Gastrocnemius medialis (tissue), 4 donors: Measurements from ENCODE around the gene CGNL1. TPM values are rescaled to one million over a fixed set of nuclear protein-coding genes. Genes with fewer than 3 reads are reported as not detected.

Experiments
- ATAC-seq, 2 donors: fragments of 150-250 bp; one replicate each; pipeline ENCODE4 v1.9.1; 2016
- DNase-seq, 2 donors: peaks; one replicate each; pipeline ENCODE4 v3.0.0-alpha.2; 2019
- H3K27ac ChIP-seq, 4 donors: fragments of 200-600 bp; sonication (generic); 1 replicate in 1 of 4; 2 replicates in 3 of 4; pipeline ENCODE4 v1.5.1; 2016 to 2018; ENCODE audit warnings: mild to moderate bottlenecking in 2 of 4, moderate library complexity in 1 of 4
- H3K27me3 ChIP-seq, 3 donors: fragments of 200-600 bp; sonication (generic) in 2 of 3; 1 replicate in 1 of 3; 2 replicates in 2 of 3; pipeline versions ENCODE4 v1.5.1 to v1.6.0; 2016 to 2019; ENCODE audit warnings: mild to moderate bottlenecking in 1 of 3, moderate library complexity in 1 of 3
- H3K36me3 ChIP-seq, 2 donors: fragments of 200-600 bp; sonication (generic) in 1 of 2; one replicate each; pipeline ENCODE4 v1.5.1; 2017 to 2018
- H3K4me1 ChIP-seq, 2 donors: fragments of 200-600 bp; sonication (generic) in 1 of 2; one replicate each; pipeline ENCODE4 v1.5.1; 2016 to 2017; ENCODE audit warnings: mild to moderate bottlenecking in 2 of 2
- H3K4me3 ChIP-seq, 4 donors: fragments of 200-600 bp; sonication (generic) in 3 of 4; 1 replicate in 1 of 4; 2 replicates in 3 of 4; pipeline ENCODE4 v1.5.1; 2016 to 2019; ENCODE audit warnings: mild to moderate bottlenecking in 2 of 4
- H3K9me3 ChIP-seq, 3 donors: fragments of 200-600 bp; sonication (generic) in 2 of 3; 1 replicate in 1 of 3; 2 replicates in 2 of 3; pipeline ENCODE4 v1.5.1; 2016 to 2019
- POLR2A ChIP-seq, 2 donors: fragments of 450-650 bp; IDR thresholded peaks; one replicate each; pipeline ENCODE4 v1.6.1; 2017; ENCODE audit warnings: antibody characterized with exemption in 2 of 2, mild to moderate bottlenecking in 2 of 2, moderate library complexity in 2 of 2
- in situ Hi-C, 4 donors: fragments of 200-750 bp; cut with MboI; loops; one replicate each; pipeline versions ENCODE4 v1.15.0 to v1.8.0; 2017; ENCODE audit warnings: low sequenced_read_pairs in 4 of 4
- intact Hi-C: fragments of 100-400 bp; cut with DNase I; formaldehyde crosslinking; loops from one replicate; pipeline ENCODE4 v1.15.1; 2023; ENCODE audit warnings: low total_unique reads
- total RNA-seq, 4 donors: library from RNA; depleted of rRNA; stranded (reverse); fragments of >200 nt; gene quantifications; one replicate each; pipeline versions ENCODE4 v1.1.0 to v1.2.3, GENCODE V29; 2016
- TF ChIP-seq, protein P1 (sequence below), 5 experiments: fragments of 450-650 bp in 3 of 5; fragments of 200-600 bp in 2 of 5; sonication (generic) in 2 of 5; IDR thresholded peaks in 4 of 5; conservative IDR thresholded peaks in 1 of 5; 1 replicate in 4 of 5; 2 replicates in 1 of 5; pipeline ENCODE4 v1.5.1; 2016 to 2019; ENCODE audit warnings: antibody characterized with exemption in 5 of 5, mild to moderate bottlenecking in 3 of 5, moderate library complexity in 3 of 5

CGNL1 gene
- total RNA-seq, 4 donors from 2014 or later, result 0.15 to 0.85 (median 0.49) TPM

DNA sequence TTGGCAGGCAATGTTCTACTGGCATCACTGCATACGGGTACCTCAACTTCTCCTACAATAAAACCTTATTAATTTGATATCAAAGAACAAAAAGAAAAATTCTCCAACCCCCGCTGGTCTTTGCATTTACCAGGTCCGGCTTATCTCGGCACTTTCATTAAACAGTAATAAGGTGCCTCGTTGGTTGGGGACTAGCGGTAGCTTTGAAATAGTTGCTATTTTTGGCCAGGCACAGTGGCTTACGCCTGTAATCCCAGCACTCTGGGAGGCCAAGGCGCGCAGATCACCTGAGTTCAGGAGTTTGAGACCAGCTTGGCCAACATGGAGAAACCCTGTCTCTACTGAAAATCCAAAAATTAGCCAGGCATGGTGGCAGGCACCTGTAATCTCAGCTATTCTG is 32.0 kb upstream of the CGNL1 start:
- ATAC-seq (no peak), DNase-seq (no peak)
- H3K4me3 ChIP-seq, result no peak overlapping the region
- intact Hi-C loops (loop anchor here (5.0 to 10.0 kb wide), 2 partner anchors 121 to 198 kb away; no protein-coding TSS in a partner anchor), in situ Hi-C loops (loop anchor here (5.0 kb wide), 2 partner anchors 183 to 188 kb away; no protein-coding TSS in a partner anchor)
- TF ChIP-seq POLR2A (IDR thresholded peaks at IDR 0.05), result no peak
- TF ChIP-seq, protein P1, sequence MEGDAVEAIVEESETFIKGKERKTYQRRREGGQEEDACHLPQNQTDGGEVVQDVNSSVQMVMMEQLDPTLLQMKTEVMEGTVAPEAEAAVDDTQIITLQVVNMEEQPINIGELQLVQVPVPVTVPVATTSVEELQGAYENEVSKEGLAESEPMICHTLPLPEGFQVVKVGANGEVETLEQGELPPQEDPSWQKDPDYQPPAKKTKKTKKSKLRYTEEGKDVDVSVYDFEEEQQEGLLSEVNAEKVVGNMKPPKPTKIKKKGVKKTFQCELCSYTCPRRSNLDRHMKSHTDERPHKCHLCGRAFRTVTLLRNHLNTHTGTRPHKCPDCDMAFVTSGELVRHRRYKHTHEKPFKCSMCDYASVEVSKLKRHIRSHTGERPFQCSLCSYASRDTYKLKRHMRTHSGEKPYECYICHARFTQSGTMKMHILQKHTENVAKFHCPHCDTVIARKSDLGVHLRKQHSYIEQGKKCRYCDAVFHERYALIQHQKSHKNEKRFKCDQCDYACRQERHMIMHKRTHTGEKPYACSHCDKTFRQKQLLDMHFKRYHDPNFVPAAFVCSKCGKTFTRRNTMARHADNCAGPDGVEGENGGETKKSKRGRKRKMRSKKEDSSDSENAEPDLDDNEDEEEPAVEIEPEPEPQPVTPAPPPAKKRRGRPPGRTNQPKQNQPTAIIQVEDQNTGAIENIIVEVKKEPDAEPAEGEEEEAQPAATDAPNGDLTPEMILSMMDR (IDR thresholded peaks at IDR 0.05 in 4 of 5, conservative IDR thresholded peaks at IDR 0.05 in 1 of 5), result no peak
- no peak overlapping the region for H3K27ac ChIP-seq
- no peaks in the 10 kb centered on the region for H3K27me3 ChIP-seq
- H3K36me3 ChIP-seq, result no peaks in the 10 kb centered on the region
- H3K4me1 ChIP-seq, result no peaks in the 10 kb centered on the region
- no peaks in the 10 kb centered on the region for H3K9me3 ChIP-seq

DNA sequence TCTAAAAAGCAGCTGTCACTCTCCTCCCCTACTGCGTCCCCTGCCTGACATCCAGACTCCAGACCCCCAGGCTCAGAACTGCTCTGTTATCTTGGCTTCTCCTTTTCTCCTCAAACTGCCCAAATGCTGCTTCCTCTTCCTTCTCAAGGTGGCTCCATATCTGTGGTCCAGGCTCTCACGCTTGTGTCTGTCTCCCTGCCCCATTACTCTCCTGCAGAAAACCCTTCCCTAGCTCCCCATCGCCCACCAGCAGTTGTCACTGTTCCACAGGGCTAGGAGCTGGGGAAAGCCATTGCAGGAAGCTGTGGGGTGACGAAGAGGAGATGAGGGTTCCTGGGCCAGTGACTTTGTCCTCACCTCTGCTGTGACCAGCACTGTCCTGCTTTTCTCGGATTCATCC is 30.7 kb upstream of the CGNL1 start:
- no peak for DNase-seq
- in situ Hi-C loops, result no loop called here
- Histone ChIP-seq H3K27ac (no peak overlapping the region), H3K36me3 (no peaks in the 10 kb centered on the region), H3K27me3 (no peaks in the 10 kb centered on the region), H3K4me3 (no peak overlapping the region), H3K4me1 (no peaks in the 10 kb centered on the region), H3K9me3 (no peaks in the 10 kb centered on the region)
- ATAC-seq, result no peak
- TF ChIP-seq POLR2A (IDR thresholded peaks at IDR 0.05), result no peak
- TF ChIP-seq, protein P1 (IDR thresholded peaks at IDR 0.05 in 4 of 5, conservative IDR thresholded peaks at IDR 0.05 in 1 of 5), result no peak
- intact Hi-C loops, result loop anchor here (10.0 kb wide), 1 partner anchor 119 kb away; no protein-coding TSS in a partner anchor

DNA sequence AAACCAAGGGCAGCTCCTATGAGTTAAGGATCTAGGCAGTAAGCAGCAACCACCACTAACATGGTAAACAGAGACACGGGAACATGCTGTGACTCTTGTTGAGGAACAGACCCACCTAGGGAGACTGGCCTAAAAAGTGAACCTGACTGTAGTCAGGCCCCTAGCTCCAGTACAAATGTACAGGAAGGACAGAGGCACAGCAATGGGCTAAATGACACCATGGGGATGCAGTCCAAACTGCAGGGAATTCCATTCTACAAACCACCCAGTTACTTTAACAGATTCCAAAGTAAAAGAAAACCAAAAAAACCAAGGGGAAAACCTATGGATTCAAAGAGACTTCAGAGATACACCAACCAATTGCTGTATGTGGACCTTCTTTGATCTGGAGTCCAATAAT is 28.2 kb upstream of the CGNL1 start:
- no peak overlapping the region for H3K4me3 ChIP-seq
- in situ Hi-C loops, result no loop called here
- no peak for DNase-seq
- intact Hi-C loops, result loop anchor here (10.0 kb wide), 1 partner anchor 117 kb away; no protein-coding TSS in a partner anchor
- H3K27me3 ChIP-seq, result no peaks in the 10 kb centered on the region
- no peak for ATAC-seq
- no peak for TF ChIP-seq POLR2A (IDR thresholded peaks at IDR 0.05)
- TF ChIP-seq, protein P1 (IDR thresholded peaks at IDR 0.05 in 4 of 5, conservative IDR thresholded peaks at IDR 0.05 in 1 of 5), result no peak
- no peaks in the 10 kb centered on the region for H3K4me1 ChIP-seq
- no peaks in the 10 kb centered on the region for H3K36me3 ChIP-seq
- H3K27ac ChIP-seq, result no peak overlapping the region
- no peaks in the 10 kb centered on the region for H3K9me3 ChIP-seq

DNA sequence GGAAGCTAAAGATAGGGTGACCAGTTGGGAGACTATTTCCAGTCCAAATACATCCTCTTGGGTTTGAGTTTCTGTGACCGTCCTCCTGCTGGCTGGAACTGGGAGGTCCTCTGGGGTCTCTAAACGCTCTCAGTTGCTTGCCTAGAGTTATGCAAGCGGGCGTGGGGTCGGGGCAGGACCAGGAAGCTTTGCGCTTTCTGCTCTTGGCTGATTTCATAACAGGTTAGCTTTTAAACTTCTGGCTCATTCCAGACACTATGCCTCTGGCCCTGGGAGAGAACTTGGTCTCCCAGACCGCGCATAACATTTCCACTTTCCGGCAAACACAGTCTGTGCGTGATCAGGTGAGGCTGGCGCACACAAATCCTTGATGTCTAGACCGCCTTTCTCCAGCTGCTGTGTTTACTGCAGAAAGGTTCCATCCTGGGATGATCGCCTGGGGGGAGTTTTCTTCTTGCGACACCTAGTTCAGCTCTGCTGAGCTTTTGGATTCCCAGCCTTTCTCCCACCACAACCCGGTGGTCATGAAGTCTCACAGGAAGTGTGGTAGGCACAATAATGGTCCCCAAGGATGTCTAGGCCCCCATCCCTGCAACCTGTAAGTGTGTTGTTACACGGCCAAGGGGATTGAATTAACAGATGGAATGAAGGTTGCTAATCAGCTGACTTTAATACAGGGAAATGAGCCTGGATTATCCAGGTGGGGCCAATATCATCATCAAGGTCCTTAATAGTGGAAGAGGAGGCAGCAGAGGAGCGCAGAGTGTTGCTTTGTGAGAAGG is 23.6 kb upstream of the CGNL1 start:
- no peaks in the 10 kb centered on the region for H3K9me3 ChIP-seq
- no peak for TF ChIP-seq POLR2A (IDR thresholded peaks at IDR 0.05)
- TF ChIP-seq, protein P1 (IDR thresholded peaks at IDR 0.05 in 4 of 5, conservative IDR thresholded peaks at IDR 0.05 in 1 of 5), result no peak
- no peaks in the 10 kb centered on the region for H3K36me3 ChIP-seq
- no peak for ATAC-seq
- no peak for DNase-seq
- in situ Hi-C loops (no loop called here), intact Hi-C loops (no loop called here)
- no peaks in the 10 kb centered on the region for H3K27me3 ChIP-seq
- no peak overlapping the region for H3K4me3 ChIP-seq
- H3K27ac ChIP-seq, result no peak overlapping the region
- no peaks in the 10 kb centered on the region for H3K4me1 ChIP-seq
